RKO (cell line): ENCODE measurements around the gene DGKH.
"Not testable (repeated sequence)": the region's sequence is repeated elsewhere in the genome, so short reads cannot be mapped to it uniquely, and the experiment has no call there.

Source experiments
- DNase-seq: peaks from one replicate; pipeline ENCODE4 v3.0.0-alpha.2; 2016; ENCODE audit warnings: low spot score

The DGKH gene

DNA sequence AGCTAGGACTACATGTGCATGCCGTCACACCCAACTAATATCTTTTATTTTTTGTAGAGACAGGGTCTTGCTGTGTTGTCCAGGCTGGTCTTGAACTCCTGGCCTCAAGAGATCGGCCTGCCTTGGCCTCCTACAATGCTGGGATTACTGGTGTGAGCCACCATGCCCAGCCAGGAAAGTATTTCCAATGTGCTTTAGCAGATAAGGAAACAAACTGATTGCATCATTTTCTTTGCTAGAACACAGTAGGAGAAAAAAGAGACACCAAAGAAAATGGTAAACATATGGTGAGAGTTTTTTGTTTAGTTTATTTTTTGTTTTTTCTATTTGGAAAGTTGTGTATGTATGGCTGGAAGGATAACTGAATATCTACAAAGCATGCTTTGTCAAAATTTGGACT, 176.6 kb downstream of the DGKH start:
- DNase-seq, result no peak

DNA sequence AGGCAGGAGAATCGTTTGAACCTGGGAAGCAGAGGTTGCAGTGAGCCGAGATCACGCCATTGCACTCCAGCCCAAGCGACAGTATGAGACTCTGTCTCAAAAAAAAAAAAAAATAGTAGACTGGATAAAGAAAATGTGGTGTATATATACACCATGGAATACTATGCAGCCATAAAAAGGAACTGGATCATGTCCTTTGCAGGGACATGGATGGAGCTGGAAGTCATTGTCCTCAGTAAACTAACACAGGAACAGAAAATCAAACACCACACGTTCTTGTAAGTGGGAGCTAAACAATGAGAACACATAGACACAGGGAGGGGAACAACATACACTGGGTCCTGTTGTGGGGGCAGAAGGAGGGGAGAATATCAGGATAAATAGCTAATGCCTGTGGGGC, 178.3 kb downstream of the DGKH start:
- DNase-seq, result not testable (repeated sequence)

- DNase-seq, result no peak
Measured at GRCh38 chr13:42228527-42228926, 180.1 kb downstream of the DGKH start.

- DNase-seq, result no peak
Measured at GRCh38 chr13:42229287-42229686, 180.8 kb downstream of the DGKH start.

GRCh38 chr13:42232671-42233070, 184.2 kb downstream of the DGKH start:
- DNase-seq, result no peak

DNA sequence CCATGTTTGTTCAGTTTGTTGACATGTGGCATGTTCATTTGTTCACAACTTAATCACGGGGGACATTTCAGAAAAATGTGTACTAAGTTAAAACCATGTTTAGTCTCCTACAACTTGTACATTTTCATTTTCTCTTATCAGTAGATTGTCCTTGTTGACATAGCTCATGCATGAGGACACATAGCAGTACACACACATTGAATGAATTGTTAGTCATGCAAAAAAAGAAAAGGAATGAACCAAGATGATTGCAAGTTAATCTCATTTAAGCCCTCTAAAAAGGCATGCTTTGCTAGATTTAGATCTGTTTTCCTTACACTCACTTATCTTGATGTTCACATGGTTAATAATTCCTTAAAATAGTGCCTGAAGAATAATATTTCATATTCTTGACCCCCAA, 185.3 kb downstream of the DGKH start:
- DNase-seq, result no peak

GRCh38 chr13:42239161-42239560, 190.7 kb downstream of the DGKH start:
- no peak for DNase-seq

DNA sequence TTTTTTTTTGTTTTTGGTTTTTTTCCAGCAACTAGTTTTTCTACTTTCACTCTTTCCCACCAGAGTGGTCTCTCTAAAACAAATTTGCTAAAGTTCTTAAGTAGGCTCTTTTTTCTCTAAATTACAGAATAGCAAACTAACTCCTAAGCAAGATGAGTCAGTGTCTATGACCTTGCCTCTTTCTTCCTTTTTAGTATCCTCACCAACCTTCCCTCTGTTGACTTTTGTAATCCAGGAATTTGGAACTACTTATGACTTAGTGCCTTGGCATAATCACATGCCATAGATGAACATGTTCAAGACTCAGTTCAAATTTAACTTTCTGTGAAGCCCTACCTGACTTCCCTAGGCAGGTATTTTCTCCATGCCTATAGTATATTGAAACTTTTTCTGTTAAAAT, 191.2 kb downstream of the DGKH start:
- no peak for DNase-seq

GRCh38 chr13:42246541-42246940, 198.1 kb downstream of the DGKH start:
- no peak for DNase-seq

- DNase-seq, result peak; percentile 7
Measured at GRCh38 chr13:42247883-42248282, 199.4 kb downstream of the DGKH start.

GRCh38 chr13:42255886-42256285, 207.4 kb downstream of the DGKH start:
- DNase-seq, result no peak

- no peak for DNase-seq
Measured at GRCh38 chr13:42258747-42259146, 210.3 kb downstream of the DGKH start.

DNA sequence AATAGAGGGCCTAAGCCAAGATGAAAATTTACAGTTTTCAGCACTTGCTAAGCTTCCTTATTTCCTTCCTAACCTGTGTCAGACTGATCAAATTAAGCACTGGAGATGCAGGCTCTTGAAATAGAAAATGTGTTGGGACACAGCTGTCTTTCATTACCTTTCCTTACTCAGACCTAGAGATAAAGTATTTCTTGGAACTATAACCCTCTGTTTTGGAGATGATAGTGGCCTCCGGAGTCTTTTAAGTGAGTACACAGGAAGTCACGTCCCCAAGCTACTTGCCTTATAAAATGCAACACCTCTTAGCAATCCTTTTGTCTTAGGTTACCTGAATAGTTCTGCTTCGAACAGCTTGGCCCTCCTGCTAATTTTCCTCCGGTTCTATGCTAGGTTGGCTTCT, 211.1 kb downstream of the DGKH start:
- DNase-seq, result no peak

DNA sequence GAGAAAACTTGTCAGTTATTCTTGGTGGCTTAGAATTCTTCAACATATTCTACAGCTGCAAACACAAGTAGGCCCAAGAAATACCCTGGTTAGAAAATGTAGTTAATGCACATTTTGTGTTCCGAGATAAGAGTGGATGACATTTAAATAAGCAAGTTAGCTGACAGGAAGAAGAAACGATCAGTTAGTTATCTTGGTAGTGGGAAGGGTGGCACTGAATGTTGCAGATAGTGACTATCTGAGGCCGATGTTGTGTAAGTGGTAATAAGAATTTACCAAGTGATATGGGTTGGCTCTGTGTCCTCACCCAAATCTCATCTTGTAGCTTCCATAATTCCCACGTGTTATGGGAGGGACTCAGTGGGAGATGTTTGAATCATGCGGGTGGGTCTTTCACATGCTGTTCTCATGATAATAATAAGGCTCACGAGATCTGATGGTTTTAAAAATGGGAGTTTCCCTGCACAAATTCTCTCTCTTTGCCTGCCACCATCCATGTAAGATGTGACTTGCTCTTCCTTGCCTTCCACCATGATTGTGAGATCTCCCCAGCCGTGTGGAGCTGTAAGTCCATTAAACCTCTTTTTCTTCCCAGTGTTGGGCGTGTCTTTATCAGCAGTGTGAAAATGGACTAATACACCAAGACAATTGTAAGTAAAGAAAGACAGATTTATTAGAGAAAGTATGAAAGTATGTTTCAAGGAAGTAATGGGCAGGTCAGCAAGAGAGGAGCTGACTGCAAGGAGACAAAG, 212.6 kb downstream of the DGKH start:
- no peak for DNase-seq

- no peak for DNase-seq
Measured at GRCh38 chr13:42266473-42266872, 218.0 kb downstream of the DGKH start.

- DNase-seq, result no peak
Measured at GRCh38 chr13:42270160-42270856, 221.9 kb downstream of the DGKH start.

- no peak for DNase-seq
Measured at GRCh38 chr13:42270857-42271215, 222.4 kb downstream of the DGKH start.

DNA sequence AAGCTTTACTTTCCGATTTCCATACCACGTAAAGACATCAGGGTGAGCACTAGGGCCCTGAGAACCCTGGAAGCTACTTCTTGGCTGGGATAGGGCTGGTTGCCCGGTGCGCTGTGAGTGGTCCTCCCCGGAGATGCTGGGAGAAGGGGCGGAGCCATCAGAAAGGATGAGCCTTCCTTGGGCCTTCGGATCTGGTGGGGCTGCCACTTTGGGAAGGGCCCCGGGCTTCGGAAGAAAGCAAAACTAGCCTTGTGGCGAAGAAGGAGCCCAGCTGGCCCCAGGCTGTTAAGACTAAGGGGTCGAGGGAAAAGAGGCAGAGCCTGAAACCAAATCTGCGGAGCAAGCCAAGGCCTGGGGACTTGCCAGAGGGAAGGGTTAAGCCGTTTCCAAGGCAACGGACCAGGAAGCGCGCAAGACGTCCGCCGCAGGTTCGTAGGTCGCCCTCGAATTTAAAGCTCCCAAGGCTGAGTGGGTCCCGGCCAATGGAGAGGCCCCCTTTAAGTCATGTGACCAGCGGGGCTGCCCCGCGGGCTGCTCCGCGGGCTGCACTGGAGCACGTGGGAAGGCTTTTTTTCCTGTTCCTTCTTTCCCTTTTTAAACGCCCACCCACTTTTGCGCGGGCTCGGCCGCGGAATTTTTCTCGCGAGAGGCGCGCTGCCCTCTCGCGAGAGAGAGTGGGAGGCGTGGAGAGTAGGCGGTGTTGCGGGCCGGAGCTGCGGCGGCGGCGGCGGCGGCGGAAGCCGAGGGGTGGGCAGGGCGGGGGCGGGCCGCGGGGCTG, 223.1 kb downstream of the DGKH start:
- DNase-seq, result peak; percentile 97

DNA sequence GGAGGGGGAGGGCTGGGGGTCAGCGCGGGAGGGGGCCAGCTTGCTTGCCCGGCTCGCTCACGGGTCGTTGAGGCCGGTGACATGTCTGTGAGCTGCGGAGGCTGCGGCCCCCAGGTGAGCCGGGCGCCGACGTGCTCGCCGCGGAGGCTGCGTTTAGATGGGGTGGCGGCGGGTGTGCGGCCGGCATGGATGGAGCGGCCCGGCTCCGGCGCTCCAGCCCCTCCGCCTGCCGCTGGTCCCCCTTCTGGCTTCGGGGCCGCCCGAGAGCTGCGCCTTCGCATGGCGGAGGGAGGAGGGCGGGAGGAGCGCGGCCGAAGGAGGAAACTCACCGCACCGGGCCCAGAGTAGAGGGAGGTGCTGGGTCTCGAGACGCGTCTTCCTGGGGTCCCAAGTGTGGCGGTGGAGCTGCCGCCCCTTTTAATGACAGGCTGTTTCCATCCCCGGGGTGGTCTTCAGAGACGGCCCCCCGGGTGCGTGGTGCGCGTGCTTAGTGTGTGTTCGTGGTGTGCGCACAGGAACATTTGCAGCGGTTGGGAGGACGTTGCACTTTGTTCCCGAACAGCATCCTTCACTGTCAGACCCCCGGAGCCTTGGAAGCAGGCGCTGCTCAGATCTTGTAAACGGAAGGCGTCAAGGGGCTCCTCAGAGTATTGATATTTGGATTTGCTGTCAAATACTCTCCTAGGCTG, 223.8 kb downstream of the DGKH start, which contains the start of gene AKAP11:
TSS of gene AKAP11 (plus strand) at position 38 of the 689 bp plus-strand sequence. CDS start 14,197 bp downstream, outside the sequence.
- peak; percentile 45 for DNase-seq

DNA sequence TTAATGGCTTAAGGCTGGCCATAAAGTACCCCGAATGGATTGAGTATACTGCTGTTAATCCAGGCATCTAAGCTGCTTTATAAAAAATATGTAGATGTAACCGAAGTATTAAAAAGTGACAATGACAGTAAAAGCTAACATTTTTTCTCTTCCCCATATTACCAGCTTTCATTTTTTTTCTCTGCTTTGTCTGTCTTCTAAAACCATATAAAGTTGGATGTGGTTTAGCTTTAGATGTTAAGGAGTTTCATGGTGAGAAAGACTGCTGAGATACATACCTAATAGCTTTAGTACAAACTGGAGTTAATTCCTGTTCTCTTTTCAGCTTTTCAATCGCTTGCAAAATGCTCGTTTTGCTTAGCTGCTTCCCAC, 224.3 kb downstream of the DGKH start:
- DNase-seq, result peak; percentile 4

DNA sequence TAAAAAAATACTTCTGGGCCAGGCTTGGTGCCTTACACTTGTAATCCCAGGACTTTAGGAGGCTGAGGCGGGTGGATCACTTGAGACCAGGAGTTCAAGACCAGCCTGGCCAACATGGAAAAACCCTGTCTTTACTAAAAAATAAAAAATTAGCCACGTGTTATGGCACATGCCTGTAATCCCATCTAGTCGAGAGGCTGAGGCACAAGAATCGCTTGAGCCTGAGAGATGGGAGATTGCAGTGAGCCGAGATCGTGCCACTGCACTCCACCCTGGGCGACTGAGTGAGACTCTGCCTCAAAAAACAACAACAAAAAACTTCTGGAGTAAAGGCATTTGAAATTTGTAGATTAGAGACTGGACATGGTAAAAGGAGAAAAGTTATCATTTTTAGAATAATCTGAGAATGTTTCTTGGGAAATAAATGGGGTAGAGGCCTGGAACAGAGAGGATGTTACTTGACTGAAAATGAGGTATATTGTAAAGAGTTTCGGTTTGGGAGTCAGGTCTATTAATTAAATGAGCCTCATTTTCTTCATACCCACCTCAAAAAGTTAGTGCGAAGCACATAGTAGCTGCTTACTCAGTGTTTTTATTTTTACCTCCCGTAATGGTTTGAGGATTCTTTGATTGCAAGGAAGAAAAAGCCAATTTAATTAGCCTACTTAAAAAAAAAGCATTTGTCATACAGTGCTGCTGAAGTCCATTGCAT, 226.1 kb downstream of the DGKH start:
- DNase-seq, result no peak

DNA sequence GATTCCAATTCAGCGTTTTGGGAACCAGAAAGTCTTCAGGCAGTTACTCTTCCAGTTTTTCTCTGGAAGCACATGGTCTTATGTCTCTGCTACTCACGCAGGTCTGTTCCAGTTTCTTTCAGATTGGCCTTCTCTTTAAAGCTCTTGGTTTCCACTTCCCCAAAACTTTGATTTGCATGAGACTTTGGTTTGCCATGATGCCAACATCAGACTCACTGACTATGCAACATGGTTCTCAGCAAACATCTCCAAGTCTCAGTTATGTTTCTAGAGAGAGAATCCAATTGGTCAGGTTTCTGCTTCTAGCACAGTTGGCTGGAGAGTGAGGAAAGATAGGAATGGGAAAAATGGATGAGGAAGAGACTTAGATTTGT, 226.6 kb downstream of the DGKH start:
- no peak for DNase-seq
